Measurements from ENCODE around the gene AP5B1.

AP5B1 gene

GRCh38 chr11:65780770-65781151 is at the start of gene AP5B1:
AP5B1 (minus strand) TSS chr11:65780976; CDS start chr11:65780591, 385 bp downstream.
- peak; percentile 78 for DNase-seq (ENCODE audit: low spot score)

- DNase-seq (ENCODE audit: low spot score), result no peak
Measured at GRCh38 chr11:65829459-65829858, 48.7 kb upstream of the AP5B1 start.

DNA sequence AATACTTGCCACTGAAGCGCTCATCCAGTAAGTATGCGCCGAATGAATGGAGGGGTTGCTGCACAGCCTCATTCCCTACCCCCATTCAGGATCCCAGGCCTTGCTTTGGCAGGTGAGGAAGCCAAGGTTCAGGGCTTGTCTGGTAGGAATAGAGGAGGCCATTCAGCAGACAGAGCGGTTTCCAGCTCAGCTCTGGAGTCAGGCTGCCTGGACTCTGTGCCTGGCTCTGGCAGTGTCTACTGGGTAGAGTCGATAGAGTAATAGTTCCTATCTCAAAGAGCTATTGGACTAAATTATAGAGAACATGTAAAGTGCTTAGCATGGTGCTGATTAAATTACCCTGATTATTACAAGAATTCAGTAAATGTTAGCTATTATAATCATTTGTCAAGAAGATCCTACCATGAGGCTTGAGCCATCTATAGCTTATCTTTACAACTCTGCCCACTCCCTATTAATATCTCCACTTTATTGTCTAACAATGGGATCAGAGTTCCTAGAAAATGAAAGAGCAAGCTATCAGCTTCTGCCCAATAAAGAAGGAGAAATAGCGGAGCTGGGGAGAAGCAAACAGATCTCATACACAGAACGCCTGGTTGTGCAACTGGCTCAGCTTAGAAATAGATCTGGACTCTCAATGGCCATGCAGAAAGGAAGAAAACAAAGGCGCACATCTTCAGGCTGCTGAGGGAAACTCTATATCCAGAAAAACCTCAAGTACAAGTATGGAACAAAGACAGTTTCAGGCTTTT is 46.4 kb upstream of the AP5B1 start:
- DNase-seq (ENCODE audit: low spot score), result no peak

GRCh38 chr11:65822776-65823528 is 42.2 kb upstream of the AP5B1 start:
- no peak for DNase-seq (ENCODE audit: low spot score)

DNA sequence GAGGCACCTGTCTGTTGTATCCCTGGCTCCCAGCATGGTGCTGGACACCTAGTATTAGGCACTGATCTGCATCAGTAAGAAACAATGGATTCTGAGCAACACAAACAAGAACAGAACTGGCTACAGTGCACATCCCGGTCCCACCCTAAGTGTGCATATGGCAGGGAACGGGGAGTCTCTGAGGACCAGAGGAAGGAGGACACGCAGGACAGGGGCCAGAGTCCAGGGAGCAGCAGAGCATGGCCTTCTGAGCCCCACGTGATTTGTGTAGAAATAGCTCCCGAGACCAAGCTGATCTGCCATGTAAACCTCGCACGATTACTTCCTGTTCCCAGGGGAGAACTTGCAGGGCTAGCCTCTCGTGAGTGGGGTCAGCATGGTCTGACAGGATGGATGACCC is 40.3 kb upstream of the AP5B1 start:
- DNase-seq (ENCODE audit: low spot score), result no peak

- DNase-seq (ENCODE audit: low spot score), result peak; percentile 88
Measured at GRCh38 chr11:65817835-65818680, 37.3 kb upstream of the AP5B1 start.

- DNase-seq (ENCODE audit: low spot score), result no peak
Measured at GRCh38 chr11:65817312-65817834, 36.6 kb upstream of the AP5B1 start.

- no peak for DNase-seq (ENCODE audit: low spot score)
Measured at GRCh38 chr11:65816696-65817095, 35.9 kb upstream of the AP5B1 start.

DNA sequence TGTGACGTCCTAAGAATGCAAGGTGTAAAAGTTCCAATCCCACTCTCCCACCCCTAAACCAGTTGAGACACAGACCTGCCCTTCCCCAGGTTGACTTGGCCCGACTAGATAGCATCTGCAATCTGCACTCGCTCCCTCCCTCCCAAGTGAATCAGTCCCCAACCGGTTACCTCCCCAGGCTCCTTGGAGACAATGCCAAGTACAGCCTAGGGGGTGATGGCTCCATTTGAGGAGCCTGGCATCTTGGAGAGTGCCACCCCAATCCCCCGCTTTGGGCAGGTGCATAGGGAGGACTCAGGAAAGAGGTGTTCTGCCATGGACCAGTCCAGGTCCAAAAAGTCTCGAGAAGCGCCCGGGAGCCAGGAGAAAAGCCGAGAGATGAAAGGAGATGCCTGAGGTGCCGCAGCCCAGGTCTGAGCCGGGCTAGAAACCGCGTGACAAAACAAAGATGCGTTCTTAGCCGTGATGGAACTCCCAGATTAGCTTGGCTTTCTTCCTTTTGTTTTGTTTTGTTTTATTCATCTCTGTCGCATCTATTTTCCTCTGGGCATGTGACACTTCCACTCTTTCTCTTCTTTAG is 34.3 kb upstream of the AP5B1 start:
- no peak for DNase-seq (ENCODE audit: low spot score)

DNA sequence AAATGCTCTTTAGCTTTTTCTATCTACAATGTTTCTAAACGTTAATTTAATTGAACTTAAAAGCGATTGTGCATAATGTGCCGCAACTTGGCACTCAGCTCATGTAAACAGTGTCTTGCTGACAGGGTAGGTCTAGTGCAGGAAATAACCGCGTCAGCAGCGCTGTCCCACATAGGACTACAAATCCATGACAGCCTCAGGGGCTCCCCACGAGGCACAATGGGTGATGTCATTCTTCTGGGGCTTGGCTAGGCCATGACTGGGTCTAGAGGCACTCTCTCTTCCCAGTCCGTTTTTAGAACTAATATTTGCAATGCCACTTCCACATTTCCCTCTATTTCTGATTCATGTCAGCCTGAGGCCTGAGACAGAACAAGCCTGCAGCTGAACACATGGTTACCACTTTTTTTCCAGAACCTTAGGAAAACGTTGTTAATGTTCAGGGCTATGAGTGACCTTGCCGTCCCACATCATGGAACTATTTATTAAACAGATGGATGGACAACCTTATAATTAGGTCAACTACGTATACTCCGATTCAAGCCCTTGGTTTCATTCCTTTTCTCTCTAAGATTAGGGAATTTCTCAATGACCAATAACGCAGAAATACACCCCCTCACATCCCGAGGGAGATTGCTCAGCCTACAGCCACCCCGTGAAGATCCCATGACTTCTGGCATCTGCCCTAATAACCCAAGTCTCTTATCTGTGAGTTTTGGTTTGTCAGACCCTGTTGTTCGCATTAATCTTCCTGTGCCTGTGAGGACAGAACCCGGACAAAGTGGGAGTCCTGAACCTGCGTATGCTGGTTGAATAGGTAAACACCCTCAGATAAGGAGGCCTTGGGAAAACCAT is 33.6 kb upstream of the AP5B1 start:
- no peak for DNase-seq (ENCODE audit: low spot score)

GRCh38 chr11:65811764-65812475 is 31.1 kb upstream of the AP5B1 start:
- no peak for DNase-seq (ENCODE audit: low spot score)

DNA sequence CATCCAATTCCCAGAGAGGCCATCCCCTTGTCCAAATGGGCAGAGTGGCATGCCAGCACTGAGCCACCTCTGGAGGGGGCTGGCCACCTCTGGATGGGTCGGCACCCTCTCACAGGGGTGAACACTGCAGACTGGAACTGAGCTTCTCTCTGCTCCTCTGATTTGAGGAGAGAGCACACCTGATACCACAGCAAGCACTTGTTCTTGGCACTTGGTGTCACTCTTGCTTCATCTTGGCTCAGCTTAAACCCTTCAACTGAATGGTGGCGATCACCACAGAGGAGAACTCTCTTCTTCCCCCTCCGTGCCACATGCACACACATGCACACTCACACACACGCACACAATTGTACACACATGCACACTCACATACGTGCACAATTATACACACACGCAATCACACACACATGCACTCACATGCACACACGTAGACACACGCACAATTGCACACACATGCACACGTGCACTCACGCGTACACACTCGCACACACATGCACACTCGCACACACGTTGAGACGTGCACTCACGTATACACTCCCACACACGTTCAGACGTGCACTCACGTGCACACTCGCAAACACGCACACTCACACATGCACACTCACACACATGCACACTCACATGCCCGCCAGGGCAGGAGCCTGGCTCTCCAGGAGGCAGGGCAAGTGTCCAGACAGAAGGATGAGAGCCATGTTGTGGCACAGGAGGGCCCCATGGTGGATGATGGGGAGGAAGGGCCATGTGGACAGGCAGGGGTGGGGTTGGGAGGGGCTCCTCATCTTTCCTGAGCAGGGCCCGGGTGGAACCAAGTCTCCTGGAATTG is 29.5 kb upstream of the AP5B1 start:
- DNase-seq (ENCODE audit: low spot score), result no peak

- DNase-seq (ENCODE audit: low spot score), result no peak
Measured at GRCh38 chr11:65809496-65809895, 28.7 kb upstream of the AP5B1 start.

DNA sequence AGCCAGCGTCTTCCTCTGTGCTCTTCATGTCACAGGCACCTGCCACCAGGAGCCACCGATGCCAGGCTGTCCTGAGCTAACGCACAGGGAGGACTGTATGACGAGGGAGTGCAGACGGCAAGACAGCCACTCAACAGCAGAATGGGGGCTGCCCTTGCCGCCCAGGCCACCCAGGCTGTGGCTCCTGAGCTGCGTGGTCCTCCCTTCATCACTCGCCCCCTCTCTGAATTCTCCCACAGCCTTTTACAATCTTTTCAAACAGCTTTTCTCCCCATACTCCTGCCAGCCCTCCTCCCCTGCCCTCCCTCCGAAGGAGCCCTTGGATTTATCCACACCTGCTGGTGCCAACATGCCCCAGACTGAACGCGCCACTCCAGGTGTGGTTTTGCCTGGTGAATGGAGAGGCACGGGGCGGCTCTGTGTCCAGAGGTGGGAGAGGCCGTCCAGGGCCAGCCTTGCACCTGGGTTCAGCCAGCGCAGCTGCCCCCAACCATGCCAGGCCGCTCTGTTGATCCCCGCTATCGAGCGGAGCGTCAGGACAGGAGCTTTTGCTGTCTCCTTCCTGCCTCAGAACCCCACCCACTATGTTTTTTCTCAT is 28.1 kb upstream of the AP5B1 start:
- DNase-seq (ENCODE audit: low spot score), result no peak

GRCh38 chr11:65806979-65807378 is 26.2 kb upstream of the AP5B1 start:
- no peak for DNase-seq (ENCODE audit: low spot score)

- DNase-seq (ENCODE audit: low spot score), result no peak
Measured at GRCh38 chr11:65803797-65804492, 23.2 kb upstream of the AP5B1 start.

- no peak for DNase-seq (ENCODE audit: low spot score)
Measured at GRCh38 chr11:65802841-65803240, 22.1 kb upstream of the AP5B1 start.

Data from hepatic stellate cell (primary cell).